ENCODE results near the gene PDPK1.
"Not testable (repeated sequence)": the region's sequence is repeated elsewhere in the genome, so short reads cannot be mapped to it uniquely, and the experiment has no call there.

The PDPK1 gene

DNA sequence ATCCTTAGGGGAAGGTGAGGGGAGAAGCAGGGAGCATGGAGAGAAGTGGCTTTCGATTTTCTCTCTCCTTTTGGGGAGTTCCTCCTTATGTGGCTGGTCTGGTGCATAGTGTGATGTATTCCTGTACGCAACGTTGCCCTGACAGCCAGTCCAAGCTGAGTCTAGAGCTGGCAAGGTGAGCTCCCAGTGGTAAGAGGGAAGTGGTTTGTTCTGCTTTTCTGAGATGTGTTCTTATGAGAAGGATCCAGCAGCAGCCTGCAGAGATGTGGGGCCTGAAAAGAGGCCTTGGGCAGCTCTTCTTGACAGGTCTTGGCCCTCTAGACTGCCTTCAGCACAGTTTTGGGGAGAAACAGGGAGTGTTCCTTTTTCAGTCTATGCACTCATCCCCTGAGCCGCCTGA is 3.1 kb downstream of the PDPK1 start:
- DNase-seq (ENCODE audit: low read depth) = not testable (repeated sequence)

DNA sequence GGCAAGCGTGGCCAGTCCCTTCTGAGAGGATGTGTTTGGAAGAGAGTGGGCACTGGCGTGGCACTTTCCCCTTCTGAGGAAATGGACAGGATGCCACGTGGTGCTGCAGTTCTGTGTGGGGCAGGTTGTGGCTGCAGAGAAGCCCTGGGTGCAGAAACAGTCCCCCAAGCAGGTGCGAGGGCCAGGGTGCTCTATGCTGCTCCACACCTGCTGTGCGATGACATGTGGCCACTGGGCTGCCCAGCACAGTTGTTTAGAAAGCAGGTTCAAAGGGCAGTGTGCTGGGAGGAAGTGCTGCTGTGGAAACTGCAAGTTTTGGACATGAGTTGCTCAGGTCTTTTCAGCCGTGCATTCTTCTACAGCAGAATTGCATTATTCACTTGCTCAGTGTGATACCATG is 3.6 kb downstream of the PDPK1 start:
- not testable (repeated sequence) for DNase-seq (ENCODE audit: low read depth)

DNA sequence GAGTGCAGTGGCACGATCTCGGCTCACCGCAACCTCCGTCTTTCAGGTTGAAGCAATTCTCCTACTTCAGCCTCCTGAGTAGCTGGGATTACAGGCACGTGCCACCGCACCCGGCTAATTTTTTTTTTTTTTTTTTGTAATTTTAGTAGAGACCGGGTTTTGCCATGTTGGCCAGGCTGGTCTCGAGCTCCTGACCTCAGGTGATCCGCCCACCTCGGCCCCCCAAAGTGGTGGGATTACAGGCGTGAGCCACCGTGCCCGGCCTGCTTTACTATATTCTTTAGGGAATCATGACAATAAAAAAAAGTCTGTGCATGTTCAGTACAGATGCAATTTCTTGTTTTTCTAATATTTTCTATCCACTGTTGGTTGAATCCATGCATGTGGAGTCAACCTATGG is 6.0 kb downstream of the PDPK1 start:
- not testable (repeated sequence) for DNase-seq (ENCODE audit: low read depth)

DNA sequence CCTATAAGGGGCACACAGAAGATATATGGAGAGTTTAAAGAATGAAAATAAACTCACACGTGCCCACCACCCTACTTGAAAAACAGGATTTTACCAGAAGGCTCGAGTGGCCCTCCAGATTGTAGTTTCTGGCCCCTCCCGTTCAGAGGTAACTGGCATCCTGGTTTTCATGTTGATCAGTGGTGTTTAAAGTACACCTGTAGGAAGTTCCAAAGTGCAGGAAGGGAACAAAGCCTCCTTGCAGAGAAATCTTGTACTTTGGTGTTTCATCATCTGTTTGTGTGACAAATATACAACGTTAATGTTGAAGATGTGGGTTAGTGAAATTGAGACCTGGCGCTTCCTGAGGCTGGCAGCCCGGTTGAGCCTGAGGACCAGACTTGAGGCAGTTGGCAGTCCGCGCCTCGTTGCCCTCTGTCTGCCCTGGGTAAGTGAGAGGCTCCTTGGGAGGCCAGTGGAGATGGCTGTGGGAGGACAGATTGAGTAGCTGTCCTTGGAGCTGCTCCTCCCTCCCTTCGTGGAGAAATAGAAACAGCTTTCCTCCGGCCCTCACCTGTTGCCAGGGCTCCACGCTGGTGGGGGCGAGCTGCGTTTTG is 12.6 kb downstream of the PDPK1 start:
- not testable (repeated sequence) for DNase-seq (ENCODE audit: low read depth)

DNA sequence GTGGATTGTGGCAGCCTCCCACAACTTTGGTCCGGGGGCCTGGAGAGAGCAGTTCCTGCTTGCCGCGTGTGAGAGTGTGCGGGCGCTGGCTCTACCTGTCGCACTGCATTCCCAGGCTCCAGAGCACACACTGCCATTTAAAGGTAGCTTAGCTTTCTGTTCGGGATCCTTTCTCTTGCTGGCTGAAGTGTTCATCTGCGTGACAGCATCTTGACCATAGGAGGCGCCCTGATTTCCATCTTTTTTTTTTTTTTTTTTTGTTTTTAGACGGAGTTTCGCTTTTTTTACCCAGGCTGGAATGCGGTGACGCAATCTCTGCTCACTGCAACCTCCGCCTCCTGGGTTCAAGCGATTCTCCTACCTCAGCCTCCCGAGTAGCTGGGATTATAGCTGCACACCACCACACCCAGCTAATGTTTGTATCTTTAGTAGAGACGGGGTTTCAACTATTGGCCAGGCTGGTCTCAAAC is 13.6 kb downstream of the PDPK1 start:
- not testable (repeated sequence) for DNase-seq (ENCODE audit: low read depth)

DNA sequence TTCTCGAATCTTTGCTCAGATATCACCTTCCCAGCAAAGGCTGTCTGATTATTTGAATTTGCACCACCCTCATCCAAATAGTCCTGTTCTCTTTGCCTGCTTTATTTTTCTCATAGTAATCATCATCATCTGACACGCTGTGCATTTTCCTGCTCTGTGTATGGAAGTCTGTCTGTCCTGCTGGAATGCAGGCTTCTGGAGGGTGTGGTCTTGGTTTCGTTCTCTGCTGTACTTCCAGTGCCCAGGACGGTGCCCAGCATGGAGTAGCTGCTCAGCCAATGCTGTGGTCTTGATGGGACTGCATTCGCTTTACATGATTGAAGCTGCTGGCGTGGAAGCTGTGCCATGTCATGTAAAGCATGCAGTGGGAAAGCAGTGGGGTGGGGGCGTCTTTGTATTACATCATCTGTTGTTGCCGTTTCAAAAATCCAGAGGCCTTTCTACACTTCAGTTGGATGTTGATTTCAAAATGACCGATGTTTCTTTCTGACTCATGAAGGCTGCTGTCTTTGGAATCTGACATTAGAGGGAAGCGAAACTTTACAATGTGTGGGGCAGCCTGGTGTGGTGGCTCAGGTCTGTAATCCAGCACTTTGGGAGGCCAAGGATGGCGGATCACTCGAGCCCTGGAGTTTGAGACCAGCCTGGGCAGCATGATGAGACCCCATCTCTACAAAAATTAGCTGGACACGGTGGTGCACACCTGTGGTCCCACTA is 17.0 kb downstream of the PDPK1 start:
- DNase-seq (ENCODE audit: low read depth) = not testable (repeated sequence)

DNA sequence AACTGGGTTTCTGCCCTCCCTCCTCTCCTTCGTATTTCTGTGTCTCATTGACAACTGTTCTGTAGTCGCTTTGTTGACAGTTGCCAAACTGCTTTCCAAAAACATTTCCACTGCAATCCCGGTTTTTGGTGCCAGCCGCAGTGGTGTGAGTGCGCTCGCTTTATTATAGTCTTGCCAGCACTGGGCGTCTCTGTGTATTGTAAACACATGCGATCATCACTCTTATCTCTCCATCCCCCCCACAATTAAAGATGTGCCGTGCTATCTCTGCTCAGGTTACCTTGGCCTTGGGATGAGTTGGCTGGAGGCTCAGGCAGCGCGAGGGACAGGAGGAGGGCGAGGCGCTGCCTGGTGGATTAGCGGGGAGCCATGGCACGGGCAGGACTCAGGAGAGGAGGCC is 19.3 kb downstream of the PDPK1 start:
- DNase-seq (ENCODE audit: low read depth) = not testable (repeated sequence)

DNA sequence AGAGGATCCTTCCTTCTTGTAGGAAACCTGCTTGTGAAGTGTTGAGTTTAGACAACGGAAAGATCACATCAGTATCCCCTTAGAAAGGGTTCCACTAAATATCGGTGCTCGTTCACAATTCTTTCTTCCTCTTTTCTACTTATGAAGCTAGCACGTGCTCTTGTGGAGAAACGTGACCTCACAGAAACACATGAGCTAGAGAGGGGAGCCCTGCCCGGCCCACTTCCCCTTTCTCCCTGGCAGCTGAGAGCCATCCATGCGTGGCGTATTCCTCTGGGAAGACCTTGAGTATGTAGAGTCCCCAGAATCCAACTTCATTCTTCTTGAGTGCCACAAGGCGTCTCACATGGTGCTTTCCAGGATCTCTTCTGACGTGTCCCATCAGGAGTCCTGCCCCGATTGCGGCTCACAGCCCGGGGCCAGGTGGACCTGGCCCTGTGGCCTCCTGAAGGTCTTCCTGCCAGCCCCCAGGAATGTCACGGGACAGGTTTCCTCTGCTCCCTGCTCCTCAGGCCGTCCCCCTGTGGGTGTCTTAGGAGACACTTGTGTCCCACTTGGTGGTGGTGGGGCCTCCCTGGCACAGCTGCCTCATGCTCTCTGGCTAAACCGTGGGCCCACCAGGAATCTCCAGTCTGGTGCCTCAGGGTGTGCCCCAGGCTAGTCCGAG is 22.4 kb downstream of the PDPK1 start:
- not testable (repeated sequence) for DNase-seq (ENCODE audit: low read depth)

DNA sequence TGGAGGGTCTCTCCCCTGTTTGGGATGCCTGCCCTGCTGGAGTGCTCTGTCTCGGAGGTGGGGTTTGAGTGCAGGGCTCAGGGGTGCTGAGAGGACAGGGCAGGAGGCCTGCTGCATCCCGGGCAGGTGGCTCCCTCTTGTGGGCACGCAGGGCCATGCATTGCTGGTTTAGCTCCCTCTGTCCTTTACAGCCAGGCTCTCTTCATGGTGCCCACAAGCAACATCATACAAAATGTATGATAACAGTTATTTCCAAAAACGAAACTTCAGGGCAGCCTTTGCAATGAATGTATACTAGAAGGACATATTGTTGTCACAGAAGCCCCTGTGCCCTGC is 22.9 kb downstream of the PDPK1 start:
- DNase-seq (ENCODE audit: low read depth) = not testable (repeated sequence)

DNA sequence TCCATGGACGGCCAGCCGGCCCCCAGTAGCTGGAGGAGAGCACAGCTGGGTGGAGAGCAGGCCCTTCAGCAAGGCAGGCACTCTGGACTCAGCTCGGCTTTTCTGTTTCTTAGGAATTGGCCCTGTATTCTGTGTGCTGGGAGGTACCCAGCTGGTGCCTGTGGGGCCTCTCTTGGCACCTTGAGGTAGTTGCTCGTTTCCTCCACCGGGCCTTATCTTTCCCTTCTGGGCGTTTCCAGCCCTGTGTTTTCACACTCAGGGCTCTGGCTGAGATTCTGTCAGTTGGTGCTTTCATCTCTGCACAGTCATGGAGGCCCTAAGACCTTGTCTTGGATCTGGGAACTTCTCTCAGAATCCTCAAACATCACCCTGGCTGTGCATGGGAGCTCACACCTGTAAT is 29.7 kb downstream of the PDPK1 start:
- not testable (repeated sequence) for DNase-seq (ENCODE audit: low read depth)

DNA sequence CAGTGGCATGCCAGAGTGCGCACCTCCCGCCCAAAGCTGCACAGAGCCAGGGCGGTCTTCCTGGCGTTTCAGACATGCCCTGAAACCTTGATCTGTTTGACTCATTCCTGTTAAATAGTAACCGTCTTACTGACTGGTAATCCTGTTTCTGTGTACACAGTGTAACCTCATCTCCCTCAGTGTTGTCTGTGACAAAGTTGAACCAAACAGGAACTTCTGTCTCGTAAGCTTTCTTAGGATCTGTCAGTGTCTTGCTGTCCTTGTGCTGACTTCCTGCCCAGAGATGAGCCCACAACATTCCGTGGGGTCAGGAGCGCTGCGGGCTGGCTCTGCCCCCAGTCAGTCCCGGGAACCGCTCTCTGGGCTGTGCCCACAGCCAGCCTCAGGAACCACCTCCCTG is 30.8 kb downstream of the PDPK1 start:
- DNase-seq (ENCODE audit: low read depth) = not testable (repeated sequence)

DNA sequence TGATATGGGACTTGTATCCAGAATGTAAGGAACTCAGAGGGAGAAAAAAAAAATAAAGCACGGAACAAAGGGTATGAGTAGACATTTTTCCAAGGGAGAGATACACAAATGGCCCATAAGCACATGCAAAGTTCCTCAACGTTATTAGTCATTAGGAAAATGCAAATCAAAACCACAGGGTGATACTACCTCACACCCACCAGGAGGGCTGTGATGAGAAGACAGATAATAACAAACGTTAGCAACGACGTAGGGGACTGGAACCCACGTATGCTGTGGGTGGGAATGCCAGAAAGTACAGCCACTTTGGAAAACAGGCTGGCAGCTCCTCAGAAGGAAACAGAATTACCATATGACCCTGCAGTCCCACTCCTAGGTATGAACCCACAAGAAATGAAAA is 34.9 kb downstream of the PDPK1 start:
- DNase-seq (ENCODE audit: low read depth) = not testable (repeated sequence)

DNA sequence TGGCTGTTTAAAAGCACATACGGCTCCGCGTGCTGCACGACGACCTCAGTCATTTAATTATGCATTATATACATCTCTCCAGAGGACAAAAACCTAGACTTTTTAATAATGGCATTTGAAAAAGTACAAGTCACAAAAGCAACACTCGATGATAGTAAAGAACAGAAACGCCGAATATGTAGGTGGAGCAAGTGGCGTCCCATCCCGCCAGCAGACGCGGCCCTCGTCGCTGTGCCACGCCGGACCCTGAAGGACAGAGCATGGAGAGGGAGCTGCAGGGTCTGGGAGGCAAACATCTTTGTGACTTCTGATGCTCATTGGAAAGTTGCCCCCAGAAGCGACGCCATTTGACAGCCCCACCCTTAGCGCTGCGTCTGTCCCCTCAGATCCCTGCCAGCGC is 38.0 kb downstream of the PDPK1 start:
- DNase-seq (ENCODE audit: low read depth) = not testable (repeated sequence)

DNA sequence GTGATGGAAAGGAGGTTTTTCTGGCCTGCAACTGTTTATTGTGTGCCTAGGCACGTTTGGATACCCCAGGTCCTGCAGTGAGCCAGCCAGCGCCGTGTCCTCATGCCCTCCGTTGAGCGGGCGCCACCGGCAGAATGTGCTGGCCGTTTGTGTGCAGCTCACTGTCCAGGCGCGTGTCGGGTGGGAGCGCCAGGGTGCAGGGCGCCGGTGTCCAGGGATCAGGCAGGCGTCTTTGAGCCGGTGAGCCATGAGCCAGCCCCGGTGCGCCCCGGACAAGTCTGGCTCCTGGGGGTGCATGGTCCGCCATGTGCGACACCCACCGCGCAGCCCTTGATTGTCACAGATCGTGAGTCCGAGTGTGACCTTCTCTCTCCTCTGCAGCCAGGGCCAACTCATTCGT is 39.2 kb downstream of the PDPK1 start:
- not testable (repeated sequence) for DNase-seq (ENCODE audit: low read depth)

DNA sequence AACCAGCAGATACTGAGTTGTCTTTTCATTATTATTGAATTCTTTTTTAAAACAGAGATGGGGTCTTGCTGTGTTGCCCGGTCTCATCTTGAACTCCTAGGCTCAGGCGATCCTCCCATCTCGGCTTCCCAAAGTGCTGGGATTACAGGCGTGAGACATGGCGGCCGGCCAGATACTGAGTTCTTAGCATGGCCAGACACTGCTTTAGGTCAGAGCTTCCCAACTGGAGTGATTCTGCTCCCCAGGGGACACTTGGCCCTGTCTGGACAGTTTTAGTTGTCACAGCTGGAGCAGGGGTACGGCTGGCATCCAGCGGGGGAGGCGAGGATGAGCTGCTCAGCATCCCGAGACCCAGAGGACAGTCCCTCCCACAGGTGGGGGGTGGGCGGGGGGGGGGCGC is 41.1 kb downstream of the PDPK1 start:
- not testable (repeated sequence) for DNase-seq (ENCODE audit: low read depth)

DNA sequence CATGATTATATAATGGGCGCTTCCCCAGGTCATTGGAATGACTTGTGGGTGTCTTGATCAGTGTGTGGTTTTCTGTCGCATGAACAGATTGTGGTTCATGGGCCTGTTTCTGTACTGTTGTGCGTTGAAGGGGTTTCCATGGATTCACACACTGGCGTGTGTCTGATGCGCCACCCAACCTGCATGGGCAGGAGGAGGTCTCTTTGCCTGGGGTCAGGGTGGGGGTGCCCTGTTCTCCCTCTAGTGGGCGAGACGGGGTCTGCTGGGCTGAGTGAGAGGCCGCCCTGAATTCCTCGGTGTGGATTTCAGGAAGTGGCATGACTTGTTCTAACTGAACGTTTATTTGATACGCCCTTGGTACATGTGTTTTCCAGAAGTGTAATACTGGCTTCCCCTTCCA is 42.3 kb downstream of the PDPK1 start:
- not testable (repeated sequence) for DNase-seq (ENCODE audit: low read depth)

DNA sequence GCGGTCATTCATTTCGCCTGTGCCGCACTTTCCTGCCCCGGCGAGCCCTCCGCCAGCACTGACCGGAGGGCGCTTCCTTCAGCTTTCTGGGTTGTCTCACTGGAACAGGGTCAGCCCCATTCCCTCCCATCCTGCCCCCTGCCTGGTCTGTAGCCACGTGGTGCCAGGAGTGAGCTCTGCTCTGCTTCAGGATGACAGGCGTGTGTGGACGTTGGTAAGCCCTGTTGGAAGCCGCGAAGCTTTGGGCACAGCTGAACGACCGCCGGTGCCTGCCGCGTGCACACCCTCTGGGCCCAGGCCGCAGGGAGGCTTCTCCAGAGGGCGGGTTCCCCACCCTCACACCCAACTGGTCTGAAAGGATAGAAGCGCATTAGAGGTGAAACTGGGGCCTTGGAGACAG is 43.0 kb downstream of the PDPK1 start:
- DNase-seq (ENCODE audit: low read depth) = not testable (repeated sequence)

DNA sequence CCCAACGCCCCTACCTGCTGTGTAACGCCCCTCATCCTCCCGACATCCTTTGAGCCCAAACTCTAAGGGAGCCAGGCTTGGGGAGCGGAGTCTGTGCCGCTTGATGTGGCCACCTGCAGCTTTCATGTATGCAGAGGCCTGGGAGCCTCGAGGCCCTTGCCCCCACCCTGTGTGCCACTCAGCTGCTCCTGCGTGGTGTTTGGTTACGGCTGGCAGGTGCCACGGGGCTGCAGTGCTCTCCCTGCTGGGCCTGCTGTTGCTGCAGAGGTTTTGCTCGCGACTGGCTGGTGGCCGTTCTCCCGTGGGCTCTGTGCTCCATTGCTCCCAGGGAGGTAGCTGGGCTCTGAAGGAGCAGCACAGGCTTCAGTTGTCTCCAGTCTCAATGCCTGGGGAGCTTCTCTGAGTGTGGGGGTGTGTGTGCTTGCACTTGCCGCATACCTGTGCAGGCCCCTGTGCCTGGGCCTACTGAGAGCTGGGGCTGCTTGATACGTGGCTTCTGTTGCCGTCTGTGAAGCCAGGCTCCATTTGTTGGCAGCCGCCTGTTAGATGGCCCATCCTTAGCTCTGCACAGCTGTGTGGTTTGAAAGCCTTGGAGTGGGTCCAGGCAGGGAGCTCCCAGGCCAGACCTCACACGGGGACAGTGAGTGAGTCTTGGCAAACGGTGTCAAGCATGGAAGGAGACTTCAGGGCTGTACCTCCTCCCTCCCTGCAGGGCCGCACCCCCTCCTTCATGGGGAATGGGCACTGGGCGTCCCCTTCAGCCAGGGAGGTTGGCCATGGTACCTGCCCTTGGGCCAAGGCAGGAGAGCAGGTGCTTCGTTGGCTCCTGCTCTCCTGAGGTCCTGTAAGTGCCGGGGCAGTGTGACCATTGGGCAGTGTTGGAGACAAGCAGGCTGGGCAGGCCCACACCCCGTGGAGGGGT is 47.2 kb downstream of the PDPK1 start:
- no peak for DNase-seq (ENCODE audit: low read depth)

DNA sequence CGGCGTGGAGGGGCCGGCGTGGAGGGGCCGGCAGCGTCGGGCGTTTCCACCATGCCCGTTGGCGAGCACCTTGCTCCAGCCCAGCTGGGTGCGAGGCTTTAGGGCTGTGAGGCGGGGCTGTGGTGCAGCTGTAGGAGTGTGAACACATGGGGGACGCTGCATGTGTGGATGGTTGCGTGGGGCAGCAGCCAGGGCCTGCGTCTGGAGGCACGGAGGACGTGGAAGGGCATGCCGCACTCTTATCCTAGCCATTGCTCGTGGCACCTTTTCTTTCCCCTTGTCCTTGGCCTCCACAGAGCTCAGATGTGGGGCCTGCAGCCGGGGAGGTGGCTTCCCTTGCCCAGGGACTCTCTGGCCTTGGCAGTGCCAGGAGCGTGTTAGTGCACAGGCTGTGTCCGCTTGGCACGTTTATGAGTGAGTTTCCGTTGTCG is 47.8 kb downstream of the PDPK1 start:
- DNase-seq (ENCODE audit: low read depth) = no peak

DNA sequence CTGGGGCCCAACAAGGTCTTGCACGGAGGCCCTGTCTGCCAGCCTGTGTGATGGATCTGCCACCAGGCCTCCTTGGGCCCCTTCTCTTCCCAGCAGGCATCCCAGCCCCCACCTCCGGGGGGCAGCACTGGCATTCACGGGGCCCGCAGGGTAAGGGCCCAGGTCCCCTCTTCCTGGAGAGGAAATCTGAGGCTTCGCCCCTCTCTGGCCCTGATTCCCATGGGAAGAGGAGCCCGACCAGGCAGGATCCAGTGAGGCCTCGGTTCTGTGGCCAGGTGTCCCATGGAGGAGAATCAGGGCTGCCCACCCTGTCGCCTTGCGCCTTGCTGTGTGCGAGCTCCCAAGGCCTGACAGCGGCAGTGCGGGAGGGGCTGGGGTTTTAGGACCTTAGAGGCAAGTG is 48.4 kb downstream of the PDPK1 start:
- DNase-seq (ENCODE audit: low read depth) = no peak

DNA sequence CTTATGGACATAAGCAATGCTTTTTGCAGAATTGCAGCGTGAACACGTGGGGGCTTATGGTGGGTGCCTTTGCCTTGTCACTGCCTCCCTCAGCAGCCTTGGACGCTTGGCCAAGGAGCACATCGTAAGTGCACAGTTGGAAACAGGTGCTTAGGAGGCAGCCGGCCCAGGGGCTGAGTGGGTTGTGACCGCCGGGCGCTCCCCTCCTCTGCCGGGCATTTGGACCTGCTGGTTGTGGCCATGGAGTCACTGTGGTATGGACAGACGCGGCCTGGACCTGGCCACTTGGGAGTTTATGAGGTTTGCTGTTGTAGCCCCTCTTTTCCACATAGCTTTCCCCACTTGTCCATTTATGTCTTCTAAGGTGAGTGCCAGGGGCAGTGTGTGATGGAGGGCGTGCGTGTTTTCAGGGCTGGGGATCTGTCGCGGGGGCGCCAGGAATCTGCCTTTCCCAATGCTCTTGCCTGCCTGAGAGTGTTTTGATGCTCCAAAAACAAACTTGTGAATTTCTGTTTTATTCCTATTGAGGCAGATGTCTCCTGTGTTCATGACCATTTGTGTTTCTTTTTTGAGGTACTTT is 49.2 kb downstream of the PDPK1 start:
- no peak for DNase-seq (ENCODE audit: low read depth)

All from HS-27A (cell line).